GM21529 (cell line): ENCODE data around the gene GSG1L.

ENCODE experiments used
- ATAC-seq: cut with Tn5 transposase; IDR thresholded peaks from one replicate; pipeline ENCODE4 v1.9.1; 2021; ENCODE audit not compliant: unreplicated experiment

GSG1L gene

GRCh38 chr16:27779641-27780164 is 283.8 kb downstream of the GSG1L start:
- ATAC-seq: no peak

GRCh38 chr16:27778926-27779570 is 284.5 kb downstream of the GSG1L start:
- no peak for ATAC-seq

GRCh38 chr16:27778171-27778925 is 285.2 kb downstream of the GSG1L start:
- no peak for ATAC-seq

- ATAC-seq: no peak
Measured at GRCh38 chr16:27777527-27777926, 286.0 kb downstream of the GSG1L start.

GRCh38 chr16:27776556-27777225 is 286.8 kb downstream of the GSG1L start:
- no peak for ATAC-seq

- ATAC-seq: no peak
Measured at GRCh38 chr16:27775254-27775653, 288.3 kb downstream of the GSG1L start.

- ATAC-seq: no peak
Measured at GRCh38 chr16:27774779-27775178, 288.7 kb downstream of the GSG1L start.

- ATAC-seq: no peak
Measured at GRCh38 chr16:27773344-27773743, 290.2 kb downstream of the GSG1L start.

GRCh38 chr16:27772093-27772825 is 291.3 kb downstream of the GSG1L start:
- no peak for ATAC-seq

- no peak for ATAC-seq
Measured at GRCh38 chr16:27771201-27771910, 292.2 kb downstream of the GSG1L start.

- no peak for ATAC-seq
Measured at GRCh38 chr16:27770271-27771196, 293.0 kb downstream of the GSG1L start.

GRCh38 chr16:27769561-27770255 is 293.8 kb downstream of the GSG1L start:
- no peak for ATAC-seq

GRCh38 chr16:27768651-27769272 is 294.8 kb downstream of the GSG1L start:
- ATAC-seq: no peak

GRCh38 chr16:27767971-27768591 is 295.4 kb downstream of the GSG1L start:
- no peak for ATAC-seq

GRCh38 chr16:27767081-27767480 is 296.4 kb downstream of the GSG1L start:
- ATAC-seq: no peak

- no peak for ATAC-seq
Measured at GRCh38 chr16:27766236-27766925, 297.1 kb downstream of the GSG1L start.
